Suppressor macrophage treated with lipopolysaccharide for 4 hours (primary cell): ENCODE data around the gene TEKTIP1.
"Not testable (repeated sequence)": the region's sequence is repeated elsewhere in the genome, so short reads cannot be mapped to it uniquely, and the experiment has no call there.

ENCODE experiments used
- DNase-seq: peaks from one replicate; pipeline ENCODE4 v3.0.0-alpha.2; 2020

Gene TEKTIP1

DNA sequence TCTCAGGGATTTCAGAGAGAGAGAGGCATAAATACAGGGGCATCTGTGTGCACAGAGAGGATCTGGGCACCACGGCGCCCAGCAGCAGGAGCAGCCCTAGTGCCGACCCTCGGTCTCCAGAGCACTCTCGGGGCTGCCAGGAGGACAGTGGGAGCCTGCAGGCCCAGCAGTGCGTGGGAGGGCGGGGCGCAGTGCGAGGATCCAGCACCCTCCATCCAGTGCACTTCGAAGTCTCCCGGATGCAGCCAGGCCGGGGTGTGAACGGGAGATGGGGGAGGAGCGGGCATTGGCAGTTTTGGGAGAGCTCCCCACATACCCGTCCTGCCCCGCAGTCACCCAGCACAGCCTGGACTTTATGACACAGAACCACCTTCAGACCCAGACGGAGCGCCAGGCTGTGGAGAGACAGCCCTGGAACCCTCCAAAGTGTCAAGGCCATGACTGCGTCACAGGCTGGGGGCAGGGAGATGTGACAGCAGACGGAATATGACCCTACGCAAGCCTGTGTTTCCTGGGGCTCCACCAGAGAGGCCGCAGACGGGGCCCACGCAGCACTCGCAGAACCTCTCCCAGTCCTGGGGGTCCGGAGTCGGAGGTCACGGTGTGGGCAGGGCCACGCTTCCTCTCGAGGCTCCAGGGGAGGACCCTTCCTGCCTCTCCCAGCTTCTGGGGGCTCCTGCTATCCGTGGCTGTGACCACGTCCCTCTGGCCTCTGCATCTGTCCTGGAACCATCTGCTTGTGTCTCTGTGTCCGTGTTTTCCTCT lies 14.7 kb upstream of the TEKTIP1 start:
- DNase-seq = no peak

- no peak for DNase-seq
Observed at GRCh38 chr19:3524904-3525451, 14.0 kb upstream of the TEKTIP1 start.

DNA sequence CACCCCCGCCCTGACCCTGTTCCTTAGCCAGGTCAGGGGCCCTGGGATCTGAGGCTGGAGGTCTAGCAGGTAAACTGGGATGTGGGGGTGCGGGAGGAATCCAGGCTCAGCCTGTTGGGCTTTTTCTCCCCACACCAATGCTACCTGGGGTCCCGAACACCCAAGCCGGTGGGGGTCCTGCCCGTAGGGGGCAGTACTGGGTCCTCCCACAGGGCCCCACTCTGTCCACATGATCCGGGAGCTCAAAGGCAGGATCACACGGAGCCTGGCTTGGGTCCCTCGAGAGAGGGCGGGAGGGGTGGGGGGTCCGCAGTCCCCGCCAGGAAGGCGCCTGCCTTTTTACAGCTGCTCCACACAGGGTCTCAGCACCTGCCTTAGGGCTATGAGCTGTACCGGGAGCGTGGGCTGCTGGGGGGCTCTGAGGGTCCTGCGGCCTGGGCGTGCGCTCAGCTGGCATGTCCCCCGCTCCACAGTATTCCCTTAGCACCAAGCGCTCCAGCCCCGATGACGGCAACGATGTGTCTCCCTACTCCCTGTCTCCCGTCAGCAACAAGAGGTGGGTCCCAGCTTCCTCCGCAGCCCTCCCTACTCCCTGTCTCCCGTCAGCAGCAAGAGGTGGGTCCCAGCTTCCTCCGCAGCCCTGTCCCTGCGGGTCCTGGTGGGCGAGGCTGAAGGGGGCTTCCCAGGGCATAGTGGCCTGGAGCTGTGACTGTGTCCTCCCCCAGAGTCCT lies 12.3 kb upstream of the TEKTIP1 start:
- DNase-seq = no peak

- DNase-seq = no peak
Observed at GRCh38 chr19:3527238-3527910, 11.6 kb upstream of the TEKTIP1 start.

GRCh38 chr19:3528080-3528479 lies 10.9 kb upstream of the TEKTIP1 start:
- no peak for DNase-seq

GRCh38 chr19:3528539-3529211 lies 10.3 kb upstream of the TEKTIP1 start:
- DNase-seq = no peak

GRCh38 chr19:3529299-3529698 lies 9.7 kb upstream of the TEKTIP1 start:
- not testable (repeated sequence) for DNase-seq

- no peak for DNase-seq
Observed at GRCh38 chr19:3530389-3530788, 8.6 kb upstream of the TEKTIP1 start.

DNA sequence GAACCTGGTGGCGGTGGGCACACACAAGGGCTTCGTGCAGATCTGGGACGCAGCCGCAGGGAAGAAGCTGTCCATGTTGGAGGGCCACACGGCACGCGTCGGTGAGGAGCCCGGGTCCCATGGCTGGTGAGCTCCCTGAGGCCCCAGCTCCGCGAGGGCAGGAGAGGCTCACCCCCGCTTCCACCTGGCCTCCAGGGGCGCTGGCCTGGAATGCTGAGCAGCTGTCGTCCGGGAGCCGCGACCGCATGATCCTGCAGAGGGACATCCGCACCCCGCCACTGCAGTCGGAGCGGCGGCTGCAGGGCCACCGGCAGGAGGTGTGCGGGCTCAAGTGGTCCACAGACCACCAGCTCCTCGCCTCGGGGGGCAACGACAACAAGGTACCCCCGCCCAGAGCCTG lies 7.3 kb upstream of the TEKTIP1 start:
- no peak for DNase-seq

DNA sequence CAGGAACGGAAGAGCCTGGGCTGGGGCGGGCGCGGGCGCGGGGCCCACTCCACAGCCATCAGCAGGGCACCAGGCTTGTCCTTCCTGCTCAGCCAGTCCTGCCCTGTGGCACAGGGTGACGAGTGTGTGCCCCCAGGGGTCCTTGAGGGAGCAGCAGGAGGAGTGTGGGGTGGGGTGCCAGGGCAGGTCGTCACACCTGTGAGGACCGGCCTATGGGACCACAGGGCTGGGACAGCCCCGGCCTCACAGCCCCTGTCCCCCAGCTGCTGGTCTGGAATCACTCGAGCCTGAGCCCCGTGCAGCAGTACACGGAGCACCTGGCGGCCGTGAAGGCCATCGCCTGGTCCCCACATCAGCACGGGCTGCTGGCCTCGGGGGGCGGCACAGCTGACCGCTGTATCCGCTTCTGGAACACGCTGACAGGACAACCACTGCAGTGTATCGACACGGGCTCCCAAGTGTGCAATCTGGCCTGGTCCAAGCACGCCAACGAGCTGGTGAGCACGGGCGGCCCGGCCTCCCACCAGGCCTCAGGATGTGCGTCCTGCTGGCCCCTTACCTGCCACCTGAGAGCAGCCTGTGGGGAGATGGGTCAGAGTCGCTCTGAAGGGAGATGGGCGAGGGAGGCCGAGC lies 6.7 kb upstream of the TEKTIP1 start:
- DNase-seq = no peak

DNA sequence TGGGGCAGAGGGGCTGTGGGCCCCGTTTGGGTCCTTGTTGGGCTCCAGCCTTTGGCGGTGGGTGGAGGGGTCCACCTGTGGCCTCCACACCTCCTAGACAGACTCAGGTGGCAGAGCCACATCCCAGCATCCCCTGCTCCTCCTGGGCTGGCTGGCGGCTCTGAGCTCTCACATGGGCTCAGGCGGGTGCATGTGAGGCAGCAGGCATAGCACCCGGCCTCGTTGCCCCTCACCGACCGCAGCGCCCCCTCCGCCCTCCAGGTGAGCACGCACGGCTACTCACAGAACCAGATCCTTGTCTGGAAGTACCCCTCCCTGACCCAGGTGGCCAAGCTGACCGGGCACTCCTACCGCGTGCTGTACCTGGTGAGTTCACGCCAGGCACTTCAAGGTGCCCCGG lies 5.9 kb upstream of the TEKTIP1 start:
- DNase-seq = no peak

DNA sequence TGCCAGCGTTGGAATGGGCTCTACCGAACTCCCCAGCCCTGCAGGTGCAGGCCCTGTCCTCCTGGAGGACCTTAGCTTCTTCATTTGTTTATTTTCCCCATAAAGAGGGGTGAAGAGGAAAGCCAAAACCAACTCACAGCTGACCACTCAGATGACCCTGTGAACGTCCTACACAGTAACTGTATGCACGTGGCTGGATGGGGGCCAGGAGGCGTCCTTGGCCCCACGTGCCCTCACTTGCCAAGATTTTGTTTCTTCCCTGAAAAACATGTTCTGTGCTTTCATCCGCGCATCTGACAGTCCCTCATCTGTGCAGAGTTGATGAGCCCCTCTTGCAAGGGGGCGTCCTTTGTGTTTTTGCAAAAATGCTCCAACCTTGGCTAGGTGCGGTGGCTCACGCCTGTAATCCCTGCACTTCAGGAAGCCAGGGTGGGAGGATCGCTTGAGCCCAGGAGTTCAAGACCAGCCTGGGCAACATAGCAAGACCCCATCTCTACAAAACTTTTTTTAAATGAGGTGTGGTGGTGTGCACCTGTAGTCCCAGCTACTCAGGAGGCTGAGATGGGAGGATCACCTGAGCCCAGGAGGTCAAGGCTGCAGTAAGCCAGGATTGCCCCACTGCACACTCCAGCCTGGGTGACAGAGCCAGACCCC lies 5.3 kb upstream of the TEKTIP1 start:
- no peak for DNase-seq

DNA sequence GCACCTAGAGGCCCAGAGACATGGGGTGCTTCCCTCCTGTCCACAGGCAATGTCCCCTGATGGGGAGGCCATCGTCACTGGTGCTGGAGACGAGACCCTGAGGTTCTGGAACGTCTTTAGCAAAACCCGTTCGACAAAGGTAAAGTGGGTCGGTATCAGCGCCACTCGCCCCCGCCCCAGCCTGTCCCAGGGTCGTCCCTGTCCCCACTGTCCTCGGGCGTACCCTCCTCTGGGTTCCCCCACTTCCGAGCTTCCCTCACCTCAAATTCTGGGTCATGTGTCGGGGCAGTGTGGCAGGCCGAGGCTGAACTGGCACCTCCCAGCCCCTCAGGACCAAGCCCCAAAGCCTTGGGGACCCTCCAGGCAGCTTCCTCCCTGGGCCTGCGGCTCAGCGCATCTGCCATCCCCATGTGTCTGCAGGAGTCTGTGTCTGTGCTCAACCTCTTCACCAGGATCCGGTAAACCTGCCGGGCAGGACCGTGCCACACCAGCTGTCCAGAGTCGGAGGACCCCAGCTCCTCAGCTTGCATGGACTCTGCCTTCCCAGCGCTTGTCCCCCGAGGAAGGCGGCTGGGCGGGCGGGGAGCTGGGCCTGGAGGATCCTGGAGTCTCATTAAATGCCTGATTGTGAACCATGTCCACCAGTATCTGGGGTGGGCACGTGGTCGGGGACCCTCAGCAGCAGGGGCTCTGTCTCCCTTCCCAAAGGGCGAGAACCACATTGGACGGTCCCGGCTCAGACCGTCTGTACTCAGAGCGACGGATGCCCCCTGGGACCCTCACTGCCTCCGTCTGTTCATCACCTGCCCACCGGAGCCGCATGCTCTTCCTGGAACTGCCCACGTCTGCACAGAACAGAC lies 4.4 kb upstream of the TEKTIP1 start:
- no peak for DNase-seq

- no peak for DNase-seq
Observed at GRCh38 chr19:3535235-3535535, 3.8 kb upstream of the TEKTIP1 start.

DNA sequence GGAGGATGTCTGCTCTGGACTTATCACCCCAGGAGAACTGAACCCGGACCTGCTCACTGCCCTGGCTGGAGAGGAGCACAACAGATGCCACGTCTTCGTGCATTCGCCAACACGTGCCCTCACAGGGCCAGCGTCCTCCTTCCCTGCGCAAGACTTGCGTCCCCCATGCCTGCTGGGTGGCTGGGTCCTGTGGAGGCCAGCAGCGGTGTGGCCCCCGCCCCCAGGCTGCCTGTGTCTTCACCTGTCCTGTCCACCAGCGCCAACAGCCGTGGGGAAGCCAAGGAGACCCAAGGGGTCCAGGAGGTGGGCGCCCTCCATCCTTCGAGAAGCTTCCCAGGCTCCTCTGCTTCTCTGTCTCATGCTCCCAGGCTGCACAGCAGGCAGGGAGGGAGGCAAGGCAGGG lies 3.4 kb upstream of the TEKTIP1 start:
- no peak for DNase-seq

DNA sequence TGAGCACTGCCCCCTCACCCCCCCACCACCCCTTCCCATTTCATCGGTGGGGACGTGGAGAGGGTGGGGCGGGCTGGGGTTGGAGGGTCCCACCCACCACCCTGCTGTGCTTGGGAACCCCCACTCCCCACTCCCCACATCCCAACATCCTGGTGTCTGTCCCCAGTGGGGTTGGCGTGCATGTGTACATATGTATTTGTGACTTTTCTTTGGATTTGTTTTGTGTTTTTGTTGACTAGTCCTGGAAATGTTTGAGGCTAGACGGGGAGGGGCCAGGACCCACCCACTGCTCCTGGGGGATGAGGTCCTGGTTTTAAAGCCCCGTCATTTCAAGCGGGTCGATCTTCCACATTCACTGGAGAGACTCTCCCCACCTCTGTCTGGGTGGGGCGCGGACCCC lies 3.0 kb upstream of the TEKTIP1 start:
- DNase-seq = no peak

DNA sequence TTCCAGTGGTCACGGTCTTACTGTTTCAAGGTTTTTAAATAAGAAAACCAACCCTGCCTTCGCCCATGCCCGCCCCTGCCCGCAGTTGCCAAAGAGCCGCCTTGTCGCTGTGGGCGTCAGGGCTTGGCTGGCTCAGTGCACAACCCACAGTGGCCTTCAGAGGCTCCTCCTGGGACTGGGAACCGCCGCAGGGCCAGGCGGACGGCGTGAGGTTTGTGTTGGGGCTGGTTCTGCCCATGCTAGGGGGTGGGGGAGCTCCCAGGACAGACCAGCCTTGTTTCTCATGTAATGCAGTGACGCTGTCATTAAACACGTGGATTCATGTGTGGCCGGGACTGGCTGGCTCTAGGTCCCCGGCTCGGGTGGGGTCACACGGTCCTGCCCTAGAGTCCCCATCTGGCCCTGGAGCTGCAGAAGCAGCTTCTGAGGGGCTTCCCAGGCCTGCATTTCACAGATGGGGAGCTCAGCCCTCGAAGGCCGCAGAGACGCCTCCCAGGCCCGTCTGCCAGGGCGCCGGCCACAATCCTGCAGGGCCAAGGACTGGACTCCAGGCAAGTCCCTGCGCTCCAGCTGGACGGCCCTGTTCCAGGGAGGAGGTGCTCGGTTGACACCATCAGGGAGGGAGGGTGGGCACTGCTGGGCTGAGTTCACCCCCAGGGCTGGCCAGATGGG lies 2.4 kb upstream of the TEKTIP1 start:
- DNase-seq = no peak

GRCh38 chr19:3537101-3537437 lies 1.9 kb upstream of the TEKTIP1 start:
- DNase-seq = no peak

GRCh38 chr19:3537438-3538240 lies 1.3 kb upstream of the TEKTIP1 start:
- no peak for DNase-seq
